Thoracic aorta (tissue), 2 donors: ENCODE measurements around the gene CCR5AS.

Experiments
- ATAC-seq: fragments of 150-250 bp; one replicate; pipeline ENCODE4 v1.8.0; 2017; ENCODE audit warnings: low read depth; ENCODE audit not compliant: insufficient number of reproducible peaks, low FRiP score
- DNase-seq: peaks from one replicate; pipeline ENCODE4 v3.0.0-alpha.2; 2020; ENCODE audit warnings: low spot score
- H3K27ac ChIP-seq, 2 donors: fragments of 200-600 bp; sonication (generic); 1 replicate in 1 of 2; 2 replicates in 1 of 2; pipeline ENCODE4 v1.5.1; 2016; ENCODE audit warnings: mild to moderate bottlenecking in 2 of 2, moderate library complexity in 2 of 2
- H3K27me3 ChIP-seq: fragments of 200-600 bp; sonication (generic); replicated peaks from 2 replicates; pipeline ENCODE4 v1.6.0; 2016; ENCODE audit warnings: mild to moderate bottlenecking; ENCODE audit not compliant: insufficient read depth
- H3K36me3 ChIP-seq: fragments of 200-600 bp; sonication (generic); one replicate; pipeline ENCODE4 v1.5.1; 2016
- H3K4me1 ChIP-seq, 2 donors: fragments of 200-600 bp; sonication (generic); 1 replicate in 1 of 2; 2 replicates in 1 of 2; pipeline versions ENCODE4 v1.5.1 to v1.6.0; 2016; ENCODE audit warnings: low read depth in 2 of 2, mild to moderate bottlenecking in 1 of 2; ENCODE audit not compliant: control insufficient read depth in 1 of 2
- H3K4me3 ChIP-seq: fragments of 200-600 bp; sonication (generic); 2 replicates; pipeline ENCODE4 v1.5.1; 2016; ENCODE audit warnings: mild to moderate bottlenecking
- H3K9me3 ChIP-seq: fragments of 200-600 bp; sonication (generic); 2 replicates; pipeline ENCODE4 v1.5.1; 2016
- CTCF ChIP-seq: fragments of 200-600 bp; sonication (generic); IDR thresholded peaks from one replicate; pipeline ENCODE4 v1.5.1; 2019; ENCODE audit warnings: antibody characterized with exemption

Gene CCR5AS

GRCh38 chr3:46454209-46454595 is 47.3 kb upstream of the CCR5AS start:
- no peak for DNase-seq

GRCh38 chr3:46453526-46454208 is 46.8 kb upstream of the CCR5AS start:
- DNase-seq = no peak
- Histone ChIP-seq H3K9me3 (no peaks in the 10 kb centered on the region), H3K4me3 (no peak overlapping the region), H3K27me3 (no peaks in the 10 kb centered on the region), H3K36me3 (no peaks in the 10 kb centered on the region), H3K4me1 (no peaks in the 10 kb centered on the region), H3K27ac (no peak overlapping the region)
- no peak for ATAC-seq
- no peak for TF ChIP-seq CTCF

More at GRCh38 chr3:46454209-46454595, 47.3 kb upstream of the CCR5AS start:
- H3K4me3 ChIP-seq = no peak overlapping the region
- no peak for ATAC-seq
- H3K4me1 ChIP-seq = no peaks in the 10 kb centered on the region
- H3K9me3 ChIP-seq = no peaks in the 10 kb centered on the region
- H3K27ac ChIP-seq = no peak overlapping the region
- no peaks in the 10 kb centered on the region for H3K36me3 ChIP-seq
- TF ChIP-seq CTCF = no peak
- no peaks in the 10 kb centered on the region for H3K27me3 ChIP-seq

GRCh38 chr3:46449755-46450552 is 43.1 kb upstream of the CCR5AS start:
- ATAC-seq (no peak), DNase-seq (no peak)
- Histone ChIP-seq H3K27ac (no peak overlapping the region), H3K9me3 (no peaks in the 10 kb centered on the region), H3K27me3 (no peaks in the 10 kb centered on the region), H3K4me3 (no peak overlapping the region), H3K4me1 (no peaks in the 10 kb centered on the region), H3K36me3 (no peaks in the 10 kb centered on the region)
- TF ChIP-seq CTCF = no peak

- Histone ChIP-seq H3K9me3 (no peaks in the 10 kb centered on the region), H3K27ac (no peak overlapping the region), H3K4me3 (no peak overlapping the region), H3K27me3 (no peaks in the 10 kb centered on the region), H3K4me1 (no peaks in the 10 kb centered on the region), H3K36me3 (no peaks in the 10 kb centered on the region)
- ATAC-seq (no peak), DNase-seq (no peak)
- TF ChIP-seq CTCF = no peak
Observed at GRCh38 chr3:46448721-46449120, 41.9 kb upstream of the CCR5AS start.

- no peak for TF ChIP-seq CTCF
- DNase-seq (no peak), ATAC-seq (no peak)
Observed at GRCh38 chr3:46447228-46447985, 40.5 kb upstream of the CCR5AS start.

More at GRCh38 chr3:46447228-46447985, 40.5 kb upstream of the CCR5AS start:
- H3K4me3 ChIP-seq = no peak overlapping the region
- H3K27ac ChIP-seq = no peak overlapping the region
- H3K27me3 ChIP-seq = no peaks in the 10 kb centered on the region
- no peaks in the 10 kb centered on the region for H3K4me1 ChIP-seq
- H3K36me3 ChIP-seq = no peaks in the 10 kb centered on the region
- H3K9me3 ChIP-seq = no peaks in the 10 kb centered on the region
